GM23338 (cell line): ENCODE measurements around the gene IGFBP7.

Experiments
- EZH2 ChIP-seq: fragments of 200-600 bp; sonication (generic); IDR thresholded peaks from one replicate; pipeline ENCODE4 v1.8.0; 2017; ENCODE audit warnings: antibody characterized with exemption, mild to moderate bottlenecking, low read depth; ENCODE audit not compliant: unreplicated experiment
- EZH2phosphoT487 ChIP-seq: fragments of 200-600 bp; sonication (generic); IDR thresholded peaks from one replicate; pipeline ENCODE4 v1.8.1; 2018; ENCODE audit warnings: antibody characterized with exemption; ENCODE audit not compliant: unreplicated experiment
- POLR2AphosphoS5 ChIP-seq: IDR thresholded peaks from 2 replicates; pipeline ENCODE4 v1.6.1; 2016; ENCODE audit warnings: antibody characterized with exemption, low read depth
- TF ChIP-seq, protein P1 (sequence below), 2 experiments: fragments of 200-600 bp in 1 of 2; sonication (generic) in 1 of 2; conservative IDR thresholded peaks; 2 replicates each; pipeline versions ENCODE4 v1.5.1 to v1.6.1; 2016 to 2017; ENCODE audit warnings: antibody characterized with exemption in 2 of 2, low read depth in 2 of 2, mild to moderate bottlenecking in 2 of 2, moderate library complexity in 1 of 2

DNA sequence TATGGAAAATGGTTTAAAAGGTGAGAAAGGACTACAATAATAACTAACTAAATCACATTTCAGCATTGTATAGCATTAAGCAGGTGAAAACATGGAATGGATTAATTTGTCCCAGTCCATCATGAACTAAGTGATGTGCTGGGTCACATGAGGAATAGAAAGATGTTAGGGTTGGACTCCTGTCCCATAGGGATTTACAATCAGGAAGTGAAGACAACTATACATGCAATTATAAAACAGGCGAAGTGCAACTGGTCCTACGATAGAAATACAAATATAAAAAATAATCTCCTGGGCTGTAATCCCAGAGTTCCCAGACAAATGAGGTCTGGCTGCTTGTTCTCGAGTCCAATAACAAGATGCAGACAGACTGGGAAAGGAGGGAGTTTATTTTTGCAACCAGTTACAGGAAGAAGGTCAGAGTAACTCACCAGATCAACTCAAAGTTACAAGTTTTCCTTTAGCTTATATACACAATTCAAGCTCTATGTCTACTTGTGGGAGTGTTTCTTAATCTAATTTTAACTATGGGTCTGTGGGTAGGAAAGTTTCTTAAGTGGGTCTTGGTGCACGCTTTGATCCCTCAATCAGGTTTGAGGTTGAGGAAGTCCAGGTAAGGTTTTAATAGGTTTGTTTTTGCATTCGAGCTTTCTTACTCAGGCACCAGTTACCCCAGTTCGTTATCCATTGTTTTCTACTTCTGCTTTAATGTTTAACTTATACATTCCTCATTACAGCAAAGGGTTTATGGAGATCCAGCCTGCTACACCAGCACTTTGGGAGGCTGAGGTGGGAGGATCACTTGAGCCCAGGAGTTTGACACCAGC lies 50.1 kb downstream of the IGFBP7 start:
- TF ChIP-seq, protein P1, sequence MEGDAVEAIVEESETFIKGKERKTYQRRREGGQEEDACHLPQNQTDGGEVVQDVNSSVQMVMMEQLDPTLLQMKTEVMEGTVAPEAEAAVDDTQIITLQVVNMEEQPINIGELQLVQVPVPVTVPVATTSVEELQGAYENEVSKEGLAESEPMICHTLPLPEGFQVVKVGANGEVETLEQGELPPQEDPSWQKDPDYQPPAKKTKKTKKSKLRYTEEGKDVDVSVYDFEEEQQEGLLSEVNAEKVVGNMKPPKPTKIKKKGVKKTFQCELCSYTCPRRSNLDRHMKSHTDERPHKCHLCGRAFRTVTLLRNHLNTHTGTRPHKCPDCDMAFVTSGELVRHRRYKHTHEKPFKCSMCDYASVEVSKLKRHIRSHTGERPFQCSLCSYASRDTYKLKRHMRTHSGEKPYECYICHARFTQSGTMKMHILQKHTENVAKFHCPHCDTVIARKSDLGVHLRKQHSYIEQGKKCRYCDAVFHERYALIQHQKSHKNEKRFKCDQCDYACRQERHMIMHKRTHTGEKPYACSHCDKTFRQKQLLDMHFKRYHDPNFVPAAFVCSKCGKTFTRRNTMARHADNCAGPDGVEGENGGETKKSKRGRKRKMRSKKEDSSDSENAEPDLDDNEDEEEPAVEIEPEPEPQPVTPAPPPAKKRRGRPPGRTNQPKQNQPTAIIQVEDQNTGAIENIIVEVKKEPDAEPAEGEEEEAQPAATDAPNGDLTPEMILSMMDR (conservative IDR thresholded peaks at IDR 0.05; ENCODE audit: low read depth in 2 of 2), result no peak
- TF ChIP-seq EZH2 (no peak), POLR2AphosphoS5 (no peak), EZH2phosphoT487 (no peak)
